NCI-H2171 (cell line): Measurements from ENCODE around the gene DHRS13.
"Not testable (repeated sequence)": the region's sequence is repeated elsewhere in the genome, so short reads cannot be mapped to it uniquely, and the experiment has no call there.

Experiments
- DNase-seq: peaks from one replicate; lab custom pipeline; 2025; lab: John Stamatoyannopoulos, UW

The DHRS13 gene

DNA sequence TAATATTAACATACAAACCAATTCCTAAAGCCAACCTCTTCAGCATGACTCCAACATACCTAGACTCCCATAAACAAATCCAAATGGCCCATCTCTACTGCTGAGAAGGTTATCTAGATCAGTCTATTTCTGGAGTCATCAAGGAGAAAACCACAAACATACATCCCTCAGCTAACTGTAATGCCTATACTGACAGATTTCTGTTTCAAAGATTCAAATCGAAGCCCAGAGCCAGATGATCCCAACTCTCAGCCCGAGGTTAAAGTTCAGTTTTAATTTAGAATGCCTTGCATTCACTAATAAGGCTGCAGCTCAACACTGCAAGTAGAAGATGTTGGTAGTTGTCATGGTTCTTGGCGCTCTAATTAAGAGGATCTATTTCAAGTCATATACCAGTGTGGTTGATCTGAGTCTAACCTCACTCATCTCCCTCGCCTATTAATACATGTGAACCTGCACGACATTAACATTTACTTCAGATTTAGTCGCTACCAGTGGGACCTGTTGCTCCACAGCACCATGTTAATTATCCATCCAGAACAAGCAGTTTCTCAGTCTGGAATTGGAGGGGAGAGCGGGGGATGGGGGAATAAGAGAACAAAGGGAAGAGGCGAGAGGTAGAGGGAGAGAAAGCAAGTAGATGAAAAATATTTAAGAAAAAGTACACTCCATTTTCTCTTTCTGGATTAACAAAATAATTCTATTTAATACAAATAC is 33.0 kb upstream of the DHRS13 start:
- DNase-seq = no peak

DNA sequence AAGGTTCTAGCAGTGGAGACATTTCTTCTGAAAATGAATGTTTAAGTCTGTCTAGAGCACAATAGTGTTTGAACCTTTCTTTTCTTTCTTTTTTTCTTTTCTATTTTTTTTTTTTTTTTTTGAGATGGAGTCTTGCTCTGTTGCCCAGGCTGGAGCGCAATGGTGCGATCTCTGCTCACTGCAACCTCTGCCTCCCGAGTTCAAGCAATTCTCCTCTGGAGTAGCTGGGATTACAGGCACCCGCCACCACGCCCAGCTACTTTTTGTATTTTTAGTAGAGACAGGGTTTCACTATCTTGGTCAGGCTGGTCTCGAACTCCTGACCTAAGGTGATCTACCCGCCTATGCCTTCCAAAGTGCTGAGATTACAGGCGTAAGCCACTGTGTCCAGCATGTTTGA is 31.6 kb upstream of the DHRS13 start:
- DNase-seq = not testable (repeated sequence)

DNA sequence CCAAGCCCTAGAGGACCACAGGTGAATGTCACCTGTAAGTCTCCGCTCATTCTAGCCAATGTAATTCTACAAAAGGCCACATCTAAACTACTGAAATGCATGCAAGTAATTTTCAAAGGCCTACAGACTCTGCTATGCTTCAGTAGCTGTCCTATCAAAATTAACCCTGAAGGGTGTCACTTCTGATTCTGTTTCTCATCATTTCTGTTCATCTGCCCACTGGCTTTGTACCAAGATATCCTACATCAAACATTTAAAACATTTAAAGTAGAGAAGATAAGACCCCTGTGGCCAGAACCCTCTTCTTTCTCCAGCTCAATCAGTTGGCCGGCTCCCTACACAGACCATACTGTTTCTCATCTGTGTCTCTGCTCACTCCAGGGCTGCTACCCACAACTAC is 26.9 kb upstream of the DHRS13 start:
- no peak for DNase-seq

DNA sequence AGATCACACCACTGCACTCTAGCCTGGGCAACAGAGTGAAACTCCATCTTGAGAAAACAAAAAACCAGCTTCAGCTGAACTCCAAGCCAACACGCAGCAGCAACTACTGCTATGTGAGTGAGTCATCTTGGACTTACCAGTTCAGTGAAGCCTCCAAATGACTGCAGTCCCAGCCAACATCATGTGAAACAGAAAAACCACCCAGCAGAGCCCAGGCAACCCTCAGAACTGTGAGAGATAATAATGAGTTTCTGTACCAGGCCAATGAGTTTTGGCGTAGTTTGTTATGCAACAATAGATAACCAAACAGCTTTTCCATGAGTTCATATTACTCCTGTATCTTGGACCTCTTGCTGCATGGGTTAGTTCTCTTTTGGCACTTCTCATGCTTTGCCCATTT is 25.2 kb upstream of the DHRS13 start:
- no peak for DNase-seq

DNA sequence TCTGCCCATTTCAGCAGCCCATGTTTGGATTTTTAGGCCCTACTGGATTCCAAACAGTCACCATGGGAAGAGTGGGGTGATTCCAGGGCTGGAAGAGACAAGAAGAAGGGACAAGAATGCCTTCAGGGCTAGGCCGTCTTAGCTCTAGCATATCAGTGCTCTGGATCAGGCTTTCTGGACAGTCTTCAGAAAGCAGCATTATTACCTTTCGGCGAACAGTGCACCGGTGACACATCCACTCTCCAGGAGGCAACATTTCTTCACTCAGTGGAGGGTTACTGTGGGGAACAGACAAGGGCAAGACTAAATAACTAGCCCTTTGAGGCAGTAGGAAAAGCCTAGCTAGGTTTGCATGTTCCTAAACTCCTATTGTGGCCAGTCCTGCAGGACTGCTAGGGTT is 23.9 kb upstream of the DHRS13 start:
- no peak for DNase-seq

DNA sequence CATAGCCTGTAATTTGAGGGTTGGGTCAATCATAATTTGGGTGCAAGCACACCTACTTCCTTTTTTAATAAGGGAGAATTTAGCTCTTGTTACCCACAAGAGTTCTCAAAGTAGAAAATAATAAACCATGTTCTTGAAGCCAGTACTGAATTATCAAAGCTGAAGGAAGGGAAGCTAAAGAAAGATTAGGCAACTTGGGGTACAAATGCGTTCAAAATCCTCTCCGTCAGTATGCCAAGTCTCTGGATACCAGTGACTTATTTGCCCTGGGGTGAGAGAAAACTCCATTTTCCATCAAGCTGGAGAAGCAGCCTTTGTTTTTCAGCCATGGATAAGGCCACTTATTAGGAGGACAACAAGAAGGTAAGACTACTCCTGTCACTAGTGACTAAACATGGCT is 23.5 kb upstream of the DHRS13 start:
- DNase-seq = no peak

DNA sequence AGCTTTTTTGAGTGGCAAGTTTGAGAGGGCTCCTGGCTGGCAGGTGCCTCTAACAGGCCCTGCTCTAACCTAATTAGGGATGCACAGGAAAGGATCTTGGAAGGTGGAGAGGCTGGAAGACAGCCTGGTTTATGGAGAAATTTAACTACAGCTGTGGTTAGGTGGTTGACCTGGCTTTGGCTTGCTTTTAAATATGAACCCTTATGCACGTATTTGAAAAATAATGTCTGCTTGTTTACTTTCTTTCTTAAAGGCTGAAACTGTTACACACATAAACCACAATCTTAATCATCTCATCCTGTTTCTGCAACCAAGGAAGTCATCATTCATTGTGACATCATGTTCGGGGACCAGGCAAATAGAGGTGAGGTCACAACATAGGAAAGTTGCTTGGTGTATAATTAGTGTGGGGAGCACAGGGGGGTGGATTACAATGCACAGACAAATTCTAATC is 23.1 kb upstream of the DHRS13 start:
- DNase-seq = no peak

DNA sequence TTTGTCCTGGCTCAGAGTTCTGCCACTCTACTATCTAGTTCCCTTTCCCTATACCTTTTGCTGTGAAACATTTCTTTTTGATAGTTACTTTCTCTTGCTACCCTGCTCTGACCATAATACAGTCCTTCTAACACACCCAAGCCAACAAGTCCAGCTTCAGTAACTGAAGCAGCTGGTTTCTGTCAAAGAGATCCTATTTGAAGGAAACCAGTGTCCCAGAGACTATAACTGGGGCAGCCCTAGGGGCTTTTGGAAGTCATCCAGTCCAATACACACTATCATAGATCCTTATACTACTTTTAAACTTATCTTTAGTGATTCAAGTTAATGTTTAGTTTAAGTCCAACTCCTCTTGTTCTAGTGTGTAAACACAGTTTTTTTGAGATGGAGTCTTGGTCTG is 17.3 kb upstream of the DHRS13 start:
- no peak for DNase-seq

DNA sequence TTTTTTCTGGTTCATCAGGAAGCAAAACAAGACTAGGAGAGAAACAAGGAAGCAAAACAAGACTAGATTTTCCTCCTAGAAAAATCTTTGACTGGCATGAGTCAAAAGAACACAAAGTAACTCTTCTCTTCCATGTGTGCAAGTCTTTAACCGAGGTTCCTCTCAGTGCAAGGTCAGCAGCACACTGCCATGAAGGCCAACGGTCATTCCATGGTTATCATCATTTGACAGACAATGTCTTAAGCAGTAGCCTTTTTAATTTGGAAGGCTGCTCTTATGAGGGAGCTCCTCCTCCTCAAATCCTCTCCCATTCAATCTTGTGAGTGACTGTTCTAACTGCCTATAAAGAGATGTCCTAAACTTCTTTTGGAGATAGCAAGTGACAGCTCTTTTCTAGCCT is 15.4 kb upstream of the DHRS13 start:
- no peak for DNase-seq

DNA sequence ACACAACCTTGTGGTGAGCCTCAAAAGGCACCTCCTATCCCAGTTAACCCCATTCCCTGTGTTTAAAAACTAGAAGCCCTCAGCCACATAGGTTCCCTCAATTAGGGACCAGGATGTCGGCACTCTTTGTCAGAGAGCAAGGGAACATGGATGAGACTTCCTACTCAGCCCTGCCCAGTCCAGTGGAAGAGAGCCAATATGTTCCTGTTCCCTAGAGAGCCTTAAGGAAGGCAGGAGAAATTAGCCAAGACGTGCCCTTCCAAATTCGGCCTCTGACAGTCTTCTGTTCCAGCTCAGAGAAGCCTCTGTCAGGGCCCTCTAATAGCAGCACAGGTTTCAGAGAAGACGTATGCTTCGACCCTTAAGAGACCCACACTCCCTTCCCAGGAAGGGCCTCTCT is 14.6 kb upstream of the DHRS13 start:
- no peak for DNase-seq

DNA sequence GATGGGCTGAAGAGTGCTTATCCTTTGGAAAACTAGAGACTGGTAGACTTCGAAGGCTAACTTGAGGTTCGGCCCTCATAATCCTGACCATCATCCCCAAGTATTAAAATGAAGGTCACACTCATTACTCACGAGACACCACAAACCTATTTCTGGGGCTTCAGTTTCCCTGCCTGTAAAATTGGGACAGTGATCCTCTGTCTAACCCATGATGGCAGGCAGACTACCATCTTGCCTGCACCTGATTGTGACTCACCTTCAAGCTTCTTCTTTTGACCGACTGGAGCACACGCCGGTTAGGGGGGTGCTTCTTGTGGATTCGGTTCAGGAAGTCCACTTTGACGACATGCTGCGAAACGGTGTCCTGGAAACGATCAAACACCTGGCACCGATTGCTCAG is 14.2 kb upstream of the DHRS13 start:
- DNase-seq = no peak

DNA sequence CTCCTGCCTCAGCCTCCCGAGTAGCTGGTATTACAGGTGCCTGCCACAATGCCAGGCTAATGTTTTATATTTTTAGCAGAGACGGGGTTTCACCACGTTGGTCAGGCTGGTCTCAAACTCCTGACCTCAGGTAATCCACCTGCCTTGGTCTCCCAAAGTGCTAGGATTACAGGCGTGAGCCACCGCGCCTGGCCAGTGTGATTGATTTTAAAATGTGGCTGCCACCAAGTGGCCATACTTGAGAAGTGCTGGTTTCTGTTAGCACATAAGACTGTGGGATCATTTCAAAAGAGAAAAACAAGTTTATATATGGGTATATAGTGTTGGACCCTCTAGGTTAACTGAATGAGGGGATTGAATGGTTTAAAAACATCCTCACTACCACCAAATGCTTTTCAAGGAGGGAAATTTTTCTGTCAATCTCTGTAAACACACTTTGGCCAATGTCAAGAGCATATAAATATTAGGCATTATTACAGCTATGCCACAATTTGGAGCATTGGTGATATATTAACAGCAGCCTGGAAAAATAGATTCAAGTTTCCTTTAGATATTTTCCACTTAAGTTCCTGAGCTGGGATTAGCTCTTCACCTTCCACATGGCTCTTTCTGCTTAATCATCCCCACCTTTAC is 13.5 kb upstream of the DHRS13 start:
- peak; percentile 19 for DNase-seq

DNA sequence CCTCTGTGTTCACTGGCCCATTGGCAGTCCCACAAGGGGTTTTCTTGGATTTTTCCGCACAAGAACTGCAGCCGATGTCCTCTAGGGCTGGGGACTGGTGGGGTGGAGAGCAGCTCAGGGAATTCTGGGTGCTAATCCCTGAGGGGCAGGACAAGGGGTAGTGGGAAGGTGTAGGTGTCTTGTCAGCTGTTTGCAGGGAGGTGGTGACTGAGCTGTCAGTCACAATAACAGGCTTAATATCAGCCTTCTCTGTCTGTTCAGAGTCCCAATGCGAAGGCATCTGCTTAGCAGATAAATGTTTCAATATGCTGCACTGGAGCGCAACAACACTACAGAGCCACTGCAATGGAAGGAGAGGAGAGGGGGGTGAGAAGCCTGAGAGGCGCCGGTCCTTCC is 10.1 kb upstream of the DHRS13 start:
- no peak for DNase-seq

DNA sequence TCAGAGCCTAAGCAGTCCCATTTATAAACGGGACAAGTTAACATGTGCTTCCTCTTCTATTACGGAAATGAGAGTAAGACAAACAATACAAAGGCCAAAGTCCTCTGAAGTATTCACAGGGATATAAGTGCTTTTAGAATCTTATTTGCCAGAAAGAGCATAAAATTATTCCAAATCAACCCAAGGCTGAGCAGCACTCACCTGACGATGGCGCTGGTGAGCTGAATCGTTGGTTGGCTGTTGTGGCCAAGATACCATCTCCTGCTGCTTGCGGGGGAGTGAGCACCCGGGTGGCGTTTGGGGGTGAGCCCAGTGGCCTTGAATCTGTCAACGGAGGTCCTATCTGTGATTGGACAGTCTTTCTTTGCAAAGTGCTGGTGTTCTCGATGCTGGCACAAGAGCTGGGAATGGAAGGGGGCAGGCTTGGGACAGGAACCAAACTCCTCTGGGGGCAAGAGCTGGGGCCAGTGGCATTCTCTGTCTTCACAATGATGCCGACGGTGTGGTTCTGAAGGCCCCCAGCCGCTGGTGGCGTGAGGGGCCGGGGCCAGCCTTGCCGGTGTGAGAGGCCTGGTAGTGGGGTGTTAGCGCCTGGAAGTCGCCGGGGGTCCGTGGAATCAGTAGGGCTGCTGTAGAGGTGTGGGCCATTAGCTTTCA is 9.5 kb upstream of the DHRS13 start:
- DNase-seq = no peak

DNA sequence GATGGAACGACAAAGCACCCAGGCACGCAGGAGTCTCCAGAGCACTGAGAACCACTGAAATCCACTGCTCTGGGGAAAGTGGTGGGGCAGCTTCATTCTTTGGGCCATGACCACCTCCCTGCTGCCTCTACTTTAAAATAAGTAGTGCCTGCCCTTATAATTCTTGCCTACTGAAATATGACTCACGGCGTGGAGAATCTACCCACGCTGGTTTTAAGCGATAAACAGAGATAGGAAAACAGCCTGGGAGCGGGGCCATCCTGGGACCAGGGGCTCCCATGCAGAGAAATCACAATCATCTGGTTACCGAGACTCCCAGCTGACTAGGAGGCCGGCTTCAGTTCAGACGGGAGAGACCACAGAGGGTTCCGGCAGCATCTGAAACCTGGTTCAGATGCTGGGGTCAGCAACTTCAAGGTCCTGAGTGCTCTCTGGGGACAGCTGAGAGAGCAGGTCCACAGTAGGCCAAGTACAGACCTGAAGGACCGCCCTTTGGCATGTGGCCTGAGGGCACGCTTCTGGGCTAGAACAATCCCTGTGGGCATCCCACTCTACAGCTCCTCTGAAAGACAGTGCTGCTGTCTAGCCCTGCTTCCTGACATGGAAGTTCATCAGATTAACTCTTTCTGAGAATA is 8.6 kb upstream of the DHRS13 start:
- DNase-seq = no peak

DNA sequence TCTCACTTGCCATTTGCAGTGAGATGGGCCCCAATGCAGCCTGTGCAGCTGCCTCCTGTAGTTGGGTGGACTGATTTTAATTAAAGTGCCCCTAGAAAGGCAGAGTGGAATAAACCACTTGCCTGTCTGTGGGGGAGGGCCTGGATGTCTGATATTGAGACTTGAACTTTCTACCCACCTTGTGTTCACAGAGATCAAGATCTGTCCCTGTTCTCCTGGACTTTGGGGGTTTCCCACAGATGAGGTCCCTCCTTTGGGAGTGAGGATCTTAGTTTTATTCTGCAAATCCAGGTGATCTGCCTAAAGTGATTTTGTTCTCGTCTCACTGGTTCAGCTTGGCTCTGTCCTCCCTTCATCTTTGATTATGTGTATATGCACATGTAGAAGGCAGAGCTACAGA is 7.7 kb upstream of the DHRS13 start:
- no peak for DNase-seq

DNA sequence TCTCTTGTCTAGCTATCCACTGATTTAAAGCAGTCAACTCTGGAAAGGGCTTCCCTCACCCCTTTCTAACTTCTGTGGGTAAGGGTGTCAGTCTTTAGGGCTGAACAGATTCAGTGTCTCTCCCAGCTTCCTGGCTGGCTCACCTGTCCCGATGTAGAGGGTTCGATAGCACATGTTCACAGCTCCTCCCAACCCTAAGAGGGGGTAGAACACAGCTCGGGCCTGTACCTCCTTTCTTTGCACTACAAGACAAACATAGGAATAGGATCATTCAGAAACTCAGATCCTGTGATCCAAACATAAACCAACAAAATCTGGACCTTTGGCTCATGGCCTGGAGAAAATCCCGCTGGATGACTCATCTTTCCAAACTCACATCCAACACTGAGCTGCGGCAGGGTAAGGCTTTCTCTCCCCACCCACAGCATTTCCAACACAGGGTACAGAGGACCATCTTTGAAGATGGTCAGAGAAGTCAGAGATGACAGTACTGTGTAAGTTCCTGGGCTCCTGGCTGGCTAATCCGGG is 5.8 kb upstream of the DHRS13 start:
- DNase-seq = no peak

DNA sequence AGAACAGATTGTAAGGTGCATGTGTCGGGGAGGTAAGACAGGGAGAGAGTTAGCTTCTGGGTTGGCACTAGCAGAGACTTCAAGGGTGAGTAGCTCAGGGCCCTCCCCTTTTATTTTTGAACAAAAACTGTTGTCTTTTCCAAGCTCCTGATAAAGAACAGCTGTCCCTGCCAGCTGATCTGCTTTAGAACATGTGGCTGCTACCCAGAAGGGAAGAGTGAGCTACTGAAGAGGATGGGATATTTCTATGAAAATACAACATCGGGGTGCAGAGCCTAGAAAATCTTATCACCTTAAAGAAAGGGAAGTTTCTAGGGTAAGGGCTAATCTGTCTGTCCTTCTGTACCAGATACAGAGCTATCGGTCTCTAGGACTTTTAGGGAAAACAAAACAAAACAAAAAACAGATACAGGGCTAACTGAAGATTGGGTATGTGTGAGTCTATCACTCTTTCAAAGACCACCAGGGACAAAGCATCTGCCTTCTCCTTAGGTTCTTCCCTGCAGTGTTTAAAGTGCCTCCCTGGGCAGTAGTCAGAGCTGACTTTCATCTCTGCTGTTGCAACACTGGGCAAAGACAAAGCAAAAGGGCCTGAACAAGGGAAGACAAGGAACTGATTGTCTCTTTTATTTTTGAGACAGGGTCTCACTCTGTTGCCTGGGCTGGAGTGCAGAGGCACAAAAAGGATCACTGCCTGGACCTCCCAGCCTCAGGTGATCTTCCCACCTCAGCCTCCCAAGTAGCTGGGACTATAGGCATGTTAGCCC is 5.0 kb upstream of the DHRS13 start:
- no peak for DNase-seq

DNA sequence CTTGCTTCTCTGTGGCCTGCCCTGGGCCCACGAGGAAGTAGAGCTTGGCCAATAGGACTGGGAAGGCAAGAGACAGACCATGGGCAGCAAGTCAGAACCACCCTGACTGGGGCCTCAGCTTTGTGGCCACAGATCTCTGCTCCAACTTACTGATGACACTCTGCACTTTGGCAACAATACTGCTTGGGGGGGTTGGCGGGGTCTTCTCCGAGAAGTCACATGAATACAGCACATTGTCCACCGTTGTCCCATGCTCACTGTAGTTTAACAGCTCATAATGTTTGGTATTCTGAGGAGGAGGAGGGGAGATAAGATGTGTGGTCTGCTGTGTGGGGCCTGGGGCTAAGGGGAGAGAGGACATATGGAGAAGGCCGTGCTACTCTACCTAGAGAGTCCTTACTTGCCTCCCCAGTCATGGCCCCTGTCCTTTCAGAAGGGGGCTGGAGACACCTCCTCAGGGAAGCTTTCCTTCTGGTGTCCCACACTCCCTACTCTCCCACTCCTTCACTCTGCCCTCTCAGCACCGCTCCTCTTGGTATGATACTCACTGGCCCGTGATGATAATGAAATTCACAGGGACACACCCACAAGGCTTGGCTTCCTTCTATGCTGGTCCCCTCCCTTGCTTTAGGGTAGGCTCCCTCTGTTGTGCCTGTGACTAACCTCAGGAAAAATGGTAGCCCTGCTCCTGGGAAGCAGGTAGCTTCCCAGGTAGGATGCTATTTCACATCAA is 4.0 kb upstream of the DHRS13 start:
- DNase-seq = no peak

DNA sequence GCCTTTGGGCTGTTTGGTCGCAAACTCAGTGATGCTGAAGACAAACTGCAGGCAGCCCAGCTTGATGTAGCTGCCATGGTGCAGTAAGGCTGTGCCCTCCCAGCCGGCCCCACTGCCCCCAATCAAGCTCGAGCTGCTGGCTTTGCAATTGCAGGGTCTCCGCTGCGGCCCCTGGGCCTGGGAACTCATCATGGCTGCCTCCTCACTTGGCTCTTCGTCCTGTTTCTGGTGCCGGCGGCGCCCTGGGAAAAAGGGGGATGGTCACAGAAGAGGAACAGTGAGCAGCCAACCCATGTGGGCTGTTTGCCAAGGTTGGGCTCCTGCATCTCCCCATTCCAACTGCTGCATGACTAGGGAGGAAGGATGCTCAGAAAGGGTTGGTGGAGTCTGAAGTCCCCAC is 3.4 kb upstream of the DHRS13 start:
- DNase-seq = no peak

DNA sequence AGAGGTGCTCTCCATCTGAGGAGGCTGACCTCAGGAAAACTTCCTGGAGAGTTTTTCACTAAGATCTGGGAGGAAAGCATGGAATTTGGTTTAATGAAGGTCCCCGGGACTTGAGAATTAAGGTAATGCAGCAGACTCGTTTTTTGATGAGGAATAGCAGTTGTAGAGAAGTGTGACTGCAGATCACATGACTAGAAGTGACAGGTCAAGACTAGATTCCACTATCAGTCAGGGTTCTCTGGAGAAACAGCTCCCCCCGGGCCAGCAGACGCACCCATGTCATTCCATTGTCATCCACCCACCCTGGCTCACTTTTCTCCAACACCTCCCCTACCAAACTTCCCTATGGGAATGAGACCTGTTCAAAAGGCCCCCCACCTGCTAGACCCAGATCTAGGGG is 1.9 kb upstream of the DHRS13 start:
- DNase-seq = no peak

DNA sequence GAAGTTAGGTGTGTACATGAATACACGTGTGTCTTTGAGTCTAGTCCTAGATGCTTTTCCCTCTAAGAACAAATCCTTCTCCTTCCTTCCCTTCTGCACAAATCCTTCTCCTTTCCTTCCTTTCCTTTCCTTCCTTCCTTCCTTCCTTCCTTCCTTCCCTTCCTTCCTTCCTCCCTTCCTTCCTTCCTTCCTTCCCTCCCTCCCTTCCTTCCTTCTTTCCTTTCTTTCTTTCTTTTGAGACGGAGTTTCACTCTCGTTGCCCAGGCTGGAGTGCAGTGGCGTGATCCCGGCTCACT is 615 bp upstream of the DHRS13 start:
- not testable (repeated sequence) for DNase-seq
